Putamen (tissue), 1 donor: ENCODE results near the gene ZNF839.
"Not testable (repeated sequence)": the region's sequence is repeated elsewhere in the genome, so short reads cannot be mapped to it uniquely, and the experiment has no call there.

Experiments
- DNase-seq: peaks from one replicate; pipeline ENCODE4 v3.0.0-alpha.2; 2016; ENCODE audit warnings: low spot score

The ZNF839 gene

DNA sequence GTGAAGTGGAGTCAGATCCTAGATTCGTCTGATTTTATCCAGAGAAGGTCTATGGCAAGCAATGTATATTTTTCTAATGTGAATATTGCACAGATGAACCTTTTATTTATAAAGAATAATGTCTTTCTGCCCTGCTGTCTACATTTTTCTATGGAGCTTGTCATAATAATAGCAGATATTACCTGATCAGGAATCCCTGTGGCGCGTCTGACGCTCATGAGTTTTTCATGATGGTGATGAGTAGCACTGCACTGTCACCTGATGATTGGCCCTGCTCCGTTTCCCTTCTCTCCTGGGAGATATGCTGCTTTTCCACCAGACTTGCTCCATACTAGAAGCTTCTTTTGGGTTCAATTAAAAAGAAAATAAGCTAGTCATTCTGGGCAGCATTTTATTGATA lies 22.7 kb downstream of the ZNF839 start:
- DNase-seq: no peak

DNA sequence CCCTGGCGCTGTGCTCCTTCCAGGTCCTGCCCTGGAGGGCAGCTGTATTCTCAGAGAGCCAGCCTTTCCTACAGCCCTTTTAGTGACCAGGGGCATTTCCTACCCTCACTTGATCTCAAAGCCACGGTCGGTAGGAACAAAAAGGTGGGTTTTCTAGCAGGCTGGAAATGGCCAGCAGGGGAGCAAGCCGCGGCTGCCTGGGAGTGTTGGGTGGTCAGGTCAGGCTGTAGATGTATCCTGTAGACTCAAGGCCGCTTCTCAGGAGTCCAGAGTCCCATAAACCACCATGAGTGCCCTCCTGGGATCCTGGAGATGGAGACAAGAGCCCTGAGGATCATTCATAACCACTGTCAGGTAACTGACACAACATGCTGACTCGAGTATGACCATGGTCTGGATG lies 24.5 kb downstream of the ZNF839 start:
- no peak for DNase-seq

DNA sequence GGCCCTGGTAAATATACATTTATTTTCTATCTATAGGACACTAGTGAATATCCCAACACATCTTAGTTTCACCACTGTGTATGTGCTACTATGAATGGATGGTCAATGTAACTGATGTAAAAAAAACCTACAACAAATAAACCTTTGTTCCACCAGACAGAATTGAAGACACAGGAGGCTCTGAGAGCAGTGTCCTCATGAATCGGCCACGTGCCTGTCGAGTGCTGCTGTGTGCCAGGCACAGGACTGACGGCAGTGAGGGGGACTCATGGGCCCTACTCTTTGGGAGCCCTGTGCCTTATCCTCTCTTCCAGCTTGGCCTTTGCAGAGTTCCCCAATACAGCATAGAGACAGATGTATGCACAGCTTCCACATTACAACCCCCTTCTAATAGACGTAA lies 24.9 kb downstream of the ZNF839 start:
- DNase-seq: peak; percentile 95

DNA sequence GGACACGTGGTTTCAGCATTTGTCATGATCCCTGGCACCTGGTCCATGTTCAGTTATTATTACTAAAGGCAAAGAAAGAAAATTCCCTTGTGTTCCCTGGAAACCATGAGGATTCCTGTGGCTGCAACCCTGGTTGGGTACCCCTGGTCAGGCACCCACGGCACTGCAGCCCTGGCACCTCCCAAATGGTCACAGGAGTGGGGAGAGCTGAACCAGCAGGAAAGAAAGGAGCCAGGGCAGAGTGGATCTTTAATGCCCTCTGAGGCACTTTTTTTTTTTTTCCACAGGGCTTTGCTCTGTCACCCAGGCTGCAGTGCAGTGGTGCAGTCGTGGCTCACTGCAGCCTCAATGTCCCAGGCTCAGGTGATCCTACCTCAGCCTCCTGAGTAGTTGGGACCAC lies 25.7 kb downstream of the ZNF839 start:
- no peak for DNase-seq

DNA sequence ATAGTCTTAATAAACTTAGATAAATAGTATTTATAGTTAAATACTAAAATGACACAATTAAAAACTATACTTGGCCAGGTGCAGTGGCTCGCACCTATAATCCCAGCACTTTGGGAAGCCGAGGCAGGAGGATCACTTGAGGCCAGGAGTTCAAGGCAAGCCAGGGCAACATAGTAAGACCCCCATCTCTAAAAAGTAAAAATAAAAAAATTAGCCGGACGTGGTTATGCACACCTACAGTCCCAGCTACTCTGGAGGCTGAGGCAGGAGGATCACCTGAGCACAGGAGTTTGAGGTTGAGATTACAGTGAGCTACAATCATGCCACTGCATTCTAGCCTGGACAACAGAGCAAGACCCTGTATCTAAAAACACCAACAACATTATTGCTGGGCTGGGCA lies 27.1 kb downstream of the ZNF839 start:
- DNase-seq: no peak

DNA sequence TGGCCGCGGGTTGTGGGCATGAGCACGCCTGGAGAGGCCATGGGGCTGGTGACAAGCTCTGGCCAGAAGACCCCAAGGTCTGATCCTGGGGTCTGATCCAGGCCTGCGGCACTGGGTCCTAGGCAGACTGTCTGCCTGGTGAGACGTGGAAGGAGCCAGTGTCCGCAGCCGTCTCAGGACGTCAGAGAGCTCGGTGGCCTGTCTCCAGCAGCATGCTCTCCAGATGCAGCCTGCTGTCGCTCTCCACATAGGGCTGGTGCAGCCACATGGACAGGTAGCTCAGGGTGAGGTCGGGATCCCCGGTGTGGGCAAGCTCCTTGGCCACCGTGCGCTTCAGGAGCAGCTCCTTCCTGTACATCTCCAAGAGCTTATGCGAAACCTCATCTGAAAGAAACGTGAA lies 28.8 kb downstream of the ZNF839 start:
- DNase-seq: no peak

DNA sequence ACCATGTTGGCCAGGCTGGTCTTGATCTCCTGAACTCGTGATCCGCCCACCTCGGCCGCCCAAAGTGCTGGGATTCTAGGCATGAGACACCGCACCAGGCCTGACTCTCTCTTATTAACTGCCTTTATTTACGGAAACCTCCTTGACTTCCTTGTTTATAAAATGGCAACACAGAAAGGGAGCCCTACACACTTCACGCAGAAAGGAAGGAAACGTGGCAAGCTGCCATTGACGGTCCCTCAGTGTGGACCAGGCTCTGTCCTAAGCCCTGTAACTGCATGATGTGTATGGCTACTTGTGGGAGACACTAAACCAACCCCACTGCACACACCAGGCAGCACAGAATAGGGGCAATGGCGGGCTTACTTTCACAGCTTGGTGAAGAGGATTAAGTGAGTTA lies 31.5 kb downstream of the ZNF839 start:
- DNase-seq: no peak

DNA sequence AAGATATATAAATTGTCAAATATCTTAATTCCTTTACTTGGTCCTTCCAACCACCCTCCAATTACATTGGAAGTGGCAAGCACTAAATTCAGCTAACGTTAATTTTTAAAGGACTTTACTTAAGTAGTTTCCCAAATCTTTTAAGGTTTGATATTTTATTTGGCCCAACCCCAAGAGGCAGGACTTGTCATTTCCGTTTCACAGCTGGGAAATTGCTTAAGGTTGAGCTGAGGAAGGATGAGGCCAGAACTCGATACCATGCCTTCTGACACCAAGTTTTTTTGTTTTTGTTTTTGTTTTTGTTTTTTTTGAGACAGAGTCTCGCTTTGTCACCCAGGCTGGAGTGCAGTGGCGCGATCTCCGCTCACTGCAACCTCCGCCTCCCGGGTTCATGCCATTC lies 32.0 kb downstream of the ZNF839 start:
- not testable (repeated sequence) for DNase-seq

DNA sequence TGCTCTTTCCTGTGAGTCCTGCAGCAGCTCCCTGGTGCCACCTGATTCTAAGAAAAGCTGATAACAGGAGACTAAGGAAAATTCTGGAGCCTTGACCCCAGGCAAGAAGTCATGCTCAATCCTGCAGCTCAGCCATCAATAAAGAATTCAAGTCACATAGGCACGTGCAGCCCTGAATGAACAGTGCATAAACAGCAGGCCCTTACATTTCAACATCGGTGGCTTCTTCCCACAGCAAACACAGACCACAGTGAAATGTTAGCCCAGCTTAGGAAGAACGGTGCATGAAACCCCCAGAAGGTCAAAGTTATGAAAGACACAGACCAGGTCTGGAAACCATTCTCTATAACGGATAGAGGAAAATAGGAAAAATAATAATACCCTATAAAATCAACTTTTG lies 32.7 kb downstream of the ZNF839 start:
- DNase-seq: no peak

DNA sequence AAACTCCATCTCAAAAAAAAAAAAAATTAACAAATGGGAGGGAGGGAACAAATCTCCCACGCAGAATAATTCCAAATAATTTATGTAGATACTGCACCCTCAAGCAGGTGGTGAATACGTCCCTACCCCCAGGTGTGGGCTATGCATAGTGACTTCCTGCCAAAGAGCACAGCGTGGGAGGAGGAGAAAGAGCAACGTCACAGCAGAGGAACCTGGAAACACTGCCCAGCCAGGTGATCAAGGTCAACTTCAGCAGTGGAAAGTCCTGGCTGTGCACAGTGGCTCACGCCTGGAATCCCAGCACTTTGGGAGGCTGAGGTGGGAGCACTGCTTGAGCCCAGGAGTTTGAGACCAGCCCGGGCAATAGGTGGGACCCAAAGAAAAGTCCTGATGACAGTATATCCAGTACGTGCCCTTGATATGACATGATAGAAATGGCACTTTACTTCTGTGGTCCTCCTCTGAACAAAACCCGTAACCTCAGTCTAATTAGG lies 33.6 kb downstream of the ZNF839 start:
- DNase-seq: no peak

DNA sequence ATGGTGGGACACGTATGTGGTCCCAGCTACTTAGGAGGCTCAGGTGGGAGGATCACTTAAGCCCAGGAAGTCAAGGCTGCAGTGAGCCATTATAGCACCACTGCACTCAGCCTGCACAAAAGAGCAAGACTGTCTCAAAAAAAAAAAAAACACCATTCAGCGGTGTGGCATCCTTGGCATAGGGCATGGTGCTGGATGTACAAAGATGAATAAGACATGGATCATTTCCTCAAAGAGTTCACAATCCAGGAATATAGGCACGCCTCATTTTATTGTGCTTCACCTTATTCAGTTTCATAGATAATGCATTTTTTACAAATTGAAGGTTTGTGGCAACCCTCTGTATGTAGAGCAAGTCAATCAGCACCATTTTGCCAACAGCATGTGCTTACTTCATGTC lies 36.7 kb downstream of the ZNF839 start:
- no peak for DNase-seq

DNA sequence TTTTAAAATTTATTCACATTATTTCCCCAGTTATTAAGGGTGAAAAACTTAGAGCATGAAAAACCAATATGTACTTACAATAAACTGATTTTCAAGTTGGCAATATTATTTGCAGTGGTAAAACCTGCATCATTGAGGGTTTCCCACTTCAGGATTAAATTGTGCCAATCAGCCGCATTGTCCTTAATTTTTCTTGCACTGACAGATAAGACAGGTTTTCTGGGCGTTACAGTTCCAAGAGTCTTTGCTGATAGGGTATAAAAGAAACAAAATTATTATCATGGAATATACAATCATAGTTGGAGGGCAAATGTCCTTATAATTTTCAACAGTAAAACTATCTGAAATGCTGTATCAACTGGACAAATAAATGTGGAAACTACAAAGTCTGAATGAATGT lies 39.8 kb downstream of the ZNF839 start:
- no peak for DNase-seq

DNA sequence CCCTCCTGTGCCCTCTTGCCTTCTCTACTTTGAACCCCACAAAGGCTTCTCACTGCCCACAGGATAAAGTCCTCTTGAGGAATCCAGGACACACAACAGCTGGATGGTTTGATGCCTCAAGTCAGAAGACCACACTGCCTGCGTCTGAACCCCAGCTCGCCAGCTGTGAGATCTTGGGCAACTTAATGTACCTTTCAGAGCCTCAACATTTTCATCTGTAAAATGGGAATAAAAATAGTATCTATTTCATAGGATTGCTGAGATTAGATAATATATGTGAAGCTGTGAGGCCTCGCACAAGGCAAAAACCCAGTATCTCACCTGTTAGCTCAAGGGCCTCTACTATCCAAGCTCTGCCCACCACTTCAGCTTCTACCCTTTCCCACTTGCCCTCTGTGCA lies 40.8 kb downstream of the ZNF839 start:
- no peak for DNase-seq

DNA sequence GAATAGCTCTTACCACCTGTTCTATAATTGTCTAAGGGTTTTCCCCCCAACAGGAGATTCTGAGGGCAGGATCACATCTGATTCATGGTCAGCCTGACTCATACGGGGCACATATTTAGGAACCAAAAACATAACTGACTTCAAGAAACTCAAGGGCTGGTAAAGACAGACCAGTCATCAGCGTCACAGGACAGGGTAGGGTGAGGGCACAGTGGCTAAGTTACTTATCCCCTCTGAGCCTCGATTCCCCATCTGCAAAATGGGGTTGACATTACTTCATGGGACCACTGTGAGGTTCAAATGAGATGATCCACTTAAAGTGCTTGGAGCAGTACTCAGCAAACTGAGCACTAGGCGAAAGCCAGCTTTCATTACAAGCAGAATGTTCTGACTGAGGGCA lies 42.5 kb downstream of the ZNF839 start:
- no peak for DNase-seq

DNA sequence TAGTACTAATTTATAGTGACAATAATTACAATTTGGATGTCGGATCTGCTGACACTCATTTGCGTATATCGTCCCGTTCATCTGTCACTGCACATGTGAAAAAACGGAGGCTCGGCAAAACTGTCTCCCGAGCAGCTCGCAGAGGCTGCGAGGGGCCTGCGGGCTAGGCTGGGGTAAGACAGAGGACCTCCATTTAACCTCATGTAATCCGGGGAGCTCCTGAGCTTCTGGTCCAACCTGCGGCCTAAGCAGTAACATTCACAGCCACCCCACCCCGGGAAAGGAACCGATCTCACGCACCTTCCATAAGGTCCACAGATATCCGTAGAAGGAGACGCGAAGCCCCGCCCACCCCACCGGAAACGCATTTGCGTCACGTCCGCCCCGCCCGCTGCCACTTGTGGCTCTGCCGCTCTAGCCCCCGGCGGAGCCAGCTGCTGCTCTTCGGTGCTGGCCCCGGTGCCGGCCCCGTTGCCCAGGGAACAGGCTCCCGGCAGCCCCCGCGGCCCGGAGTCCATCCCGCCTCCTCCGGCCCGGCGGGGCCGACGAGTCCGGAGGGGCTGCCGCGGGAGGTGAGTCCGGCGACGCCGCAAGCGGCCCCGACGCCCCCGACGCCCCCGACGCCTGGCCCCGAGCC lies 43.1 kb downstream of the ZNF839 start, which contains the start of the genes CINP and TECPR2:
TSS of gene CINP (minus strand) at position 346 of the 637 bp plus-strand sequence. CDS start at position 307, 39 bp downstream.
TSS of gene TECPR2 (plus strand) at position 397 of the 637 bp plus-strand sequence. CDS start 13,781 bp downstream, outside the sequence.
- peak; percentile 97 for DNase-seq

DNA sequence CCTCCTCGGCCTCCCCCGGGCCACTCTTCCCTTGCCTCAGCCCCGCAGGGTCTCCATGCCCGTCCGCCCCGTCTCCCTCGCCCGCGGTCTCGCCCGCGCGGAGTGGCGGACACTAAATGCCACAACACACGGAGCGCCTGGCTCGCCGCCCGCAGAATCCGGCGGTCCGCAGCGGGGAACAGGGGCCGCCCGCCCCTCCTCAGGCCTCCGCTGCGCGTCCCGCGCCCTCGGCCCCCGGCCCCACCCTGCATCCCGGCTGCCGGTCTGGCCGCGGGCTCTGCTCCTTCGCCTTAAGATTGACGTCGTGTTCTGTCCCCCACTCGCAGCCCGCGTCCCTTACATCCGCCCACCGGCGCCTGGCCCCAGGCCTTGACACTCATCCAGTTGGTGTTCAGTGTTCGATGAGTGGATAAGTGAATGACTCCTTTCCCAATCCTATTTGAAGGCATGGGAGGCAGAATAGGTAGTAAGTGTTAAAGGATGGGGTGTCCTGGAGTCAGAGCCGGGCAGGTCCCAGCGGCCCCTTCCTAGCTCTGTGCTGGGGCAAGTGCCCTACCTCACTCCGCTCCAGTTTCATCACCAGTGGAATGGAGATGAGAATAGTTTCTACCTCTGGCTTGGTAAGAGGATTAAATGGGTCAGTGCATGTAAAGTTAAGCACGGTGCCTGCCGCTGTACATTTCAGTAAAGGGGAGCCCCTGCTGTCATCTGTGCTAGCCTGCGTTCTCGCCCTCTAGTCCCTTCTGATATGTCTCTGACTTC lies 43.8 kb downstream of the ZNF839 start:
- DNase-seq: no peak

DNA sequence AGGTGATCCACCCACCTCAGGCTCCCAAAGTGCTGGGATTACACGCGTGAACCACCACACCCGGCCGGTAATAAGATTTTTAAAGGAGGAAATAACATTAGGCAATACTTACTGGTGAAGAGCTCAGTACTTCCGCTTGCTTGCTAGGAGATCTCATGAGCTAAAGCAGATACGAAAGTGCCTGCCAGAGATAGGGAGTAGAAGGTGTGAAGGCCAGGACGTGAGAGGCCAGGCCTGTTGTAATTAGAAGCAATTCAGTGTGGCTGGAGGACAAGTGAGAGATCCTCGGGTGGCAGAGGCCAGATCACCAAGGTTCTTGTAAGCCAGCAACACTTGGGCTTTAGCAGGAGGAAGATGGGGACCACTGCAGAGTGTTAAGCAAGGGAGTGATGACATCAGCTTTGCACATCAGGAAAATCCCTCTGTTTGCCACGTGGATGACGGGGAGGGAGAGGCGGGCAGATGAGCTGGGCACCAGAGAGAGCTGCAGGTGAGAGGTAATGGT lies 50.8 kb downstream of the ZNF839 start:
- no peak for DNase-seq

DNA sequence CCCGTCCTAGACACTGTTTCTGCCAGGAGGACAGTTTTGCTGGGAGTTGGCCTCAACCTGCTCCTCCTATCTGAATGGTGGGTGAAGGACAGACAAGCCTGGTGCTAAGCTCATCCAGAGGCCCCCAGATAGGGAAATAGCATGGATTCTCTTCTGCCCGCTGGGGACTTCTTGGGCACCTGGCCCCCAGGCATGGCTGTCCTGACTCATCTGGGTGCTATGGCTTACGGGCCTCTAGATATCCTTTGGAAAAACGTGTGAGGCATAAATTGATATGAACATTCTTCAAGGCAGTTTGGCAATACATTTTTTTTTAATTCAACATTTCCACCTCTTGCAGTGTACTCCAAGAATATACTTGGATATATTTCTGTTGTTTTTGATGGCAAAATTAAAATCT lies 51.8 kb downstream of the ZNF839 start:
- DNase-seq: no peak

DNA sequence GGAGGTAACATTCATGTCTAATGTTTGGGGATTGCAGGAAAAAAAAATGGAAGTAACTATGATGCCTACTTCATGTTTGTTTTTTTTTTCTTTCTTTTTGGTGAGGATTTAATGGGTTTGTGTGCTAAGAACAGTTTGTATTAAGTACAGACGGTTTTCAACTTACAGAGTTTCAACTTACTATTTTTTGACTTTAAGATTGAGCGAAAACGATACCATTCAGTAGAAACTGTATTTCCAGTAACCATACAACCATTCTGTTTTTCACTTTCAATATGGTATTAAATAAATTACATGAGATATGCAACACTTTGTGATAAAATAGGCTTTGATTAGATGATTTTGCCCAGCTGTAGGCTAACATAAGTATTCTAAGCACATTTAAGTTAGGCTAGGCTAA lies 53.6 kb downstream of the ZNF839 start:
- DNase-seq: no peak

DNA sequence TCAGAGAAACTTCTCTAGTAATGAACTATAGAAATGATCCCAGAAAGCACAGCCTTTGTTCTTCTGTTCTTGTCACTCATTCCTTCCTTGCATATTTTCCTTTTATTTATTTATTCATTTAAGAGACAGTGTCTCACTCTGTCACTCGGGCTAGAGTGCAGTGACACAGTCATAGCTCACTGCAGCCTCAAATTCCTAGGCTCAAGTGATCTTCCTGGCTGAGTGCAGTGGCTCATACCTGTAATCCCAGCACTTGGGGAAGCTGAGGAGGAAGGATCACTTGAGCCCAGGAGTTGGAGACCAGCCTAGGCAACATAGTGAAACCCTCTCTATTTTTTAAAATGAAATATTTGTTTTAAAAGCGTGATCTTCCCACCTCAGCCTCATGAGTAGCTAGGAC lies 54.7 kb downstream of the ZNF839 start:
- DNase-seq: no peak

DNA sequence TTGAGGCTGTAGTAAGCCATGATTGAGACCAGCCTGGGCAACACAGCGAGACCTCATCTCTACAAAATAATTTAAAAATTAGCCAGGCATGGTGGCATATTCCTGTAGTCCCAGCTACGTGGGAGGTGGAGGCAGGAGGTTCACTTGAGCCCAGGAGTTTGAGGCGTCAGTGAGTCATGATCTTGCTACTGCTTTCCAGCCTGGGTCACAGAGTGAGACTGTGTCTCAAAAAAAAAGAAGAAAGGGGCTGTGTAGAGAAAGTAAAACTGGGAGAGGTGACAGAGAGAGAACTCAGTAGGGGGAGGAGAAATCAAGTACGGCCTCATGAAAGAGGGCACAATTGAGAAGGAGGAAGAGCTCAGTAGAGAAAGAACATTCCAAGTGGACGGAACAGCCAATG lies 55.6 kb downstream of the ZNF839 start:
- no peak for DNase-seq

DNA sequence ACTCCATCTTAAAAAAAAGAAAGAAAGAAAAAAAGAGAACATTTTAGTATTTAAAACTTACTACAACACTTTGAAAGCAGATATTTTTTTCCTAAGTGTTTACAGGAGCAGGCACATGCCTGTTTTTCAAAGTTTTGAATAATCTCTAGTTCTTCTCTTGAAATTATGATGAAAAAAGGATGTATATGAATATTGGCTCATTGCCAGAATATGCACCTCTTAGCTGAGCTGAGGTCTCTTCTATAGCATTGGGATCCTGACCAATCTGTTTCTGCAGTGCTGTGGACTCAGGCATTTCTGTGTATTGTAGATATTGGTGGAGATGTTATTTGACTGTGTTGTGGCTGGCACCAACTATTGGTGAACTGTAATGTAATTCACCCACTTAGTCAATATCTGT lies 58.1 kb downstream of the ZNF839 start:
- DNase-seq: no peak

DNA sequence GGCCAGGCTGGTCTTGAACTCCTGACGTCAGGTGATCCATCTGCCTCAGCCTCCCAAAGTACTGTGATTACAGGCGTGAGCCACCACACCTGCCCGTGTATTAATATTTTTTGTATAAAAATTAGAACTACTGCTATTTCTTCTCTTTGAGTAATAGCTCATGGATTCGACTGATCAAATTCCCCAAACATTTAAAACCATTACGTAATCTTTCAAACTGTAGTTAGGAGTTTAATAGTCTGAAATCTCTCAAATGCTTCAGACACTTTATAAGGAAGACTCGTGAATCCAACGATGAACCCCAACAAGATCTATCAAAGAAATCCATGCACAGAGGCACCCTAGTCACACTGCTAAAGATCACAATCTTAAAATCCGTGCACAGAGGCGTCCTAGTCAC lies 59.3 kb downstream of the ZNF839 start:
- no peak for DNase-seq
